ENCODE measurements around the gene TAF4.

Gene TAF4

GRCh38 chr20:62044631-62045030 lies 21.1 kb downstream of the TAF4 start:
- no peak for DNase-seq (ENCODE audit: low read depth in 2 of 2)

GRCh38 chr20:62043131-62043914 lies 22.4 kb downstream of the TAF4 start:
- DNase-seq (ENCODE audit: low read depth in 2 of 2): no peak

- no peak for DNase-seq (ENCODE audit: low read depth in 2 of 2)
Measured at GRCh38 chr20:62042025-62042820, 23.5 kb downstream of the TAF4 start.

GRCh38 chr20:62040933-62041332 lies 24.7 kb downstream of the TAF4 start:
- DNase-seq (ENCODE audit: low read depth in 2 of 2): no peak

GRCh38 chr20:62040381-62040922 lies 25.2 kb downstream of the TAF4 start:
- no peak for DNase-seq (ENCODE audit: low read depth in 2 of 2)

- no peak for DNase-seq (ENCODE audit: low read depth in 2 of 2)
Measured at GRCh38 chr20:62039738-62040137, 25.9 kb downstream of the TAF4 start.

GRCh38 chr20:62032609-62033368 lies 32.9 kb downstream of the TAF4 start:
- DNase-seq (ENCODE audit: low read depth in 2 of 2): no peak

GRCh38 chr20:62031462-62032092 lies 34.1 kb downstream of the TAF4 start:
- DNase-seq (ENCODE audit: low read depth in 2 of 2): no peak

- no peak for DNase-seq (ENCODE audit: low read depth in 2 of 2)
Measured at GRCh38 chr20:62030834-62031434, 34.7 kb downstream of the TAF4 start.

- DNase-seq (ENCODE audit: low read depth in 2 of 2): no peak
Measured at GRCh38 chr20:62030357-62030756, 35.3 kb downstream of the TAF4 start.

GRCh38 chr20:62029949-62030348 lies 35.7 kb downstream of the TAF4 start:
- DNase-seq (ENCODE audit: low read depth in 2 of 2): no peak

- no peak for DNase-seq (ENCODE audit: low read depth in 2 of 2)
Measured at GRCh38 chr20:62029296-62029695, 36.4 kb downstream of the TAF4 start.

- no peak for DNase-seq (ENCODE audit: low read depth in 2 of 2)
Measured at GRCh38 chr20:62028384-62028783, 37.3 kb downstream of the TAF4 start.

GRCh38 chr20:62027698-62028321 lies 37.9 kb downstream of the TAF4 start:
- DNase-seq (ENCODE audit: low read depth in 2 of 2): no peak

GRCh38 chr20:62027116-62027515 lies 38.6 kb downstream of the TAF4 start:
- DNase-seq (ENCODE audit: low read depth in 2 of 2): no peak

GRCh38 chr20:62026564-62026856 lies 39.2 kb downstream of the TAF4 start:
- DNase-seq (ENCODE audit: low read depth in 2 of 2): no peak

- peak; percentile 22 to 30 for DNase-seq (ENCODE audit: low read depth in 2 of 2)
Measured at GRCh38 chr20:62025832-62026563, 39.7 kb downstream of the TAF4 start.

GRCh38 chr20:62025394-62025793 lies 40.3 kb downstream of the TAF4 start:
- DNase-seq (ENCODE audit: low read depth in 2 of 2): no peak

GRCh38 chr20:62023935-62024334 lies 41.7 kb downstream of the TAF4 start:
- no peak for DNase-seq (ENCODE audit: low read depth in 2 of 2)

- DNase-seq (ENCODE audit: low read depth in 2 of 2): no peak
Measured at GRCh38 chr20:62022575-62023139, 43.0 kb downstream of the TAF4 start.

Data from fibroblast of skin of left quadriceps (primary cell).